ENCODE results near the gene RFTN1. TPM values are rescaled to one million over a fixed set of nuclear protein-coding genes. Genes with fewer than 3 reads are reported as not detected.

RFTN1 gene
- total and polyA plus RNA-seq, 2 of the 8 experiments (the other 6 are each of a cell fraction or from before 2014, with no cell fraction given) = 4.6 to 6.7 TPM

DNA sequence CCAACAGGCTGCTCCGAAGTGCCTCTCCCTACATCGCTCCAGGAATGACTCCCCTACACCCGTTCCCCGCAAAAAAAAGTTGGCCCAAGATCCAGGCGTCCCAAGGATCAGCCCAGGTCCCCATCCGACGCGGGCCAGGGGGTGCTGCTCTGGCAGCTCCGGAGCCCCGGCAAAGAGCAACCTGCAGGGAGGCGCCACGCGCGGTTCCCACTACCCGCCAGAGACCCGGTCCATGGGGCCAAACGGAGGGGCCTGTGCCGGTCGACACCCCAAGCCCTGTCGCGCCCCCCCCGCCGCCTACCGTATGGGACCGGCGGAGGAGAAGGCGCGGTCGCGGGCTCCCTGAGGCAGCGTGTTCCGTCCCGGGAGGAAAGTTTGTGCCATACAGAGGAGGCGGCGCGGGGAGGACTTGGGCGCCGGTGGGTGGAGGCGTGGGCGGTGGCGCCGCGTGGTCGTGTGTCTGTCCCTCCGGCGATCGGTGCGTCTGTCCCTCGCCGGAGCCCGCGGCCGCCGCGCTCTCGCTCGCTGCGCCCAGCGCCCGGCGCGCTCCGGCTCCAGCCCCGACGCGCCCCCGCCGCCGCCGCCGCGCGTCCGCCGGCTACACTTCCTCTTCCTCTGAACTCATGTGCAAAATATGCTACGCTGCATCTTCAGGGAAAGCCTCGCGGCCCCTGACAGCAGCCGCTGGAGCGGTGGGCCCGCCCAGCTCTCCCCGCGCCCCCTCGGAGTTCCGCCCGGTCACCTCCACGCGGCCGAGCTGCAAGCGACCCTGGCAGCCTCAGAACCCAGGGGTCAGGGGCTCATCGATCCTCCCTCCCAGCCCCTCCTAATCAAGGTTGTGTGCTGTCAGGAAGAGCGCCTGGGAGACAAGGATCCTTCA is at the start of gene RFTN1 (continued):
- TF ChIP-seq, protein P1, sequence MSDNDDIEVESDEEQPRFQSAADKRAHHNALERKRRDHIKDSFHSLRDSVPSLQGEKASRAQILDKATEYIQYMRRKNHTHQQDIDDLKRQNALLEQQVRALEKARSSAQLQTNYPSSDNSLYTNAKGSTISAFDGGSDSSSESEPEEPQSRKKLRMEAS (IDR thresholded peaks at IDR 0.05) = peak; percentile 36; the same call in 1 of the 2 replicates
- TF ChIP-seq SP4 (IDR thresholded peaks at IDR 0.05; ENCODE audit: low read length) (no peak), ASH2L (IDR thresholded peaks at IDR 0.05; ENCODE audit: low read length) (peak; percentile 54), CEBPB (IDR thresholded peaks at IDR 0.05; ENCODE audit: low read depth, low read length) (no peak), CHD2 (IDR thresholded peaks at IDR 0.05; ENCODE audit: low read length) (no peak), GTF2F1 (IDR thresholded peaks at IDR 0.05; ENCODE audit: borderline replicate concordance, low read depth, low read length) (no peak), EGR1 (IDR thresholded peaks at IDR 0.05; ENCODE audit: borderline replicate concordance, low read depth, low read length) (no peak), SAP30 (IDR thresholded peaks at IDR 0.05; ENCODE audit: insufficient read depth, insufficient replicate concordance, low read length) (no peak), SUZ12 (IDR thresholded peaks at IDR 0.05; ENCODE audit: low read length) (peak; percentile 63), BCL11A (IDR thresholded peaks at IDR 0.05; ENCODE audit: low read depth in 2 of 2, low read length in 2 of 2) (no peak), RBBP5 (IDR thresholded peaks at IDR 0.05; ENCODE audit: borderline replicate concordance, low read depth, low read length) (no peak), NANOG (IDR thresholded peaks at IDR 0.05; ENCODE audit: insufficient read depth, low read depth, low read length, poor library complexity, severe bottlenecking) (no peak), YY1 (IDR thresholded peaks at IDR 0.05; ENCODE audit: low read depth, low read length) (no peak), KDM4A (IDR thresholded peaks at IDR 0.05; ENCODE audit: low read depth, low read length, severe bottlenecking) (peak; percentile 83), CREB1 (IDR thresholded peaks at IDR 0.05) (no peak), POU5F1 (IDR thresholded peaks at IDR 0.05; ENCODE audit: low read depth, low read length) (no peak), HDAC6 (IDR thresholded peaks at IDR 0.05; ENCODE audit: low read depth, low read length) (no peak)

All from H1 (cell line).